LNCaP clone FGC (cell line): ENCODE results near the gene PAOX.
"Not testable (repeated sequence)": the region's sequence is repeated elsewhere in the genome, so short reads cannot be mapped to it uniquely, and the experiment has no call there.

Experiments
- DNase-seq: peaks from one replicate; pipeline ENCODE4 v3.0.0-alpha.2; 2011; ENCODE audit warnings: low read depth
- H3K4me3 ChIP-seq: 2 replicates; pipeline ENCODE4 v1.5.1; 2011; ENCODE audit warnings: mild to moderate bottlenecking, low read depth, low read length, control low read depth
- TF ChIP-seq, protein P1 (sequence below): IDR thresholded peaks from 2 replicates; pipeline ENCODE4 v1.5.1; 2012; ENCODE audit warnings: mild to moderate bottlenecking; ENCODE audit not compliant: control insufficient read depth, insufficient read depth; ENCODE audit errors: extremely low read depth

The PAOX gene

DNA sequence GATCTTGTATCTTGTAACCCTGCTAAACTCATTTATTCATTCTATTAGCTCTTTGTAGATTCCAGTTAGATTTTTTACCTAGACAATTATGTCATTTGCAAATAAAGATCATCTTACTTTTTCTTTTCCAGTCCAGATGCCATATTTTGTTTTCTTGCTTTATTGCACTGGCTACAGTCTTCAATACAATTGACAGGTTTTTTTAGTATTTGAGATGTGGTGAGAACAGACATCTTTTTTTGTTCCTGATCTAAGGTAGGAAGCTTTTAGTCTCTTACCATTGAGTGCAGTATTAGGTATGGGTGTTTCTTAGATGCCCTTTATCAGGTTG is 33.3 kb downstream of the PAOX start:
- TF ChIP-seq, protein P1, sequence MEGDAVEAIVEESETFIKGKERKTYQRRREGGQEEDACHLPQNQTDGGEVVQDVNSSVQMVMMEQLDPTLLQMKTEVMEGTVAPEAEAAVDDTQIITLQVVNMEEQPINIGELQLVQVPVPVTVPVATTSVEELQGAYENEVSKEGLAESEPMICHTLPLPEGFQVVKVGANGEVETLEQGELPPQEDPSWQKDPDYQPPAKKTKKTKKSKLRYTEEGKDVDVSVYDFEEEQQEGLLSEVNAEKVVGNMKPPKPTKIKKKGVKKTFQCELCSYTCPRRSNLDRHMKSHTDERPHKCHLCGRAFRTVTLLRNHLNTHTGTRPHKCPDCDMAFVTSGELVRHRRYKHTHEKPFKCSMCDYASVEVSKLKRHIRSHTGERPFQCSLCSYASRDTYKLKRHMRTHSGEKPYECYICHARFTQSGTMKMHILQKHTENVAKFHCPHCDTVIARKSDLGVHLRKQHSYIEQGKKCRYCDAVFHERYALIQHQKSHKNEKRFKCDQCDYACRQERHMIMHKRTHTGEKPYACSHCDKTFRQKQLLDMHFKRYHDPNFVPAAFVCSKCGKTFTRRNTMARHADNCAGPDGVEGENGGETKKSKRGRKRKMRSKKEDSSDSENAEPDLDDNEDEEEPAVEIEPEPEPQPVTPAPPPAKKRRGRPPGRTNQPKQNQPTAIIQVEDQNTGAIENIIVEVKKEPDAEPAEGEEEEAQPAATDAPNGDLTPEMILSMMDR, result no peak
- H3K4me3 ChIP-seq, result no peak overlapping the region
- no peak for DNase-seq

DNA sequence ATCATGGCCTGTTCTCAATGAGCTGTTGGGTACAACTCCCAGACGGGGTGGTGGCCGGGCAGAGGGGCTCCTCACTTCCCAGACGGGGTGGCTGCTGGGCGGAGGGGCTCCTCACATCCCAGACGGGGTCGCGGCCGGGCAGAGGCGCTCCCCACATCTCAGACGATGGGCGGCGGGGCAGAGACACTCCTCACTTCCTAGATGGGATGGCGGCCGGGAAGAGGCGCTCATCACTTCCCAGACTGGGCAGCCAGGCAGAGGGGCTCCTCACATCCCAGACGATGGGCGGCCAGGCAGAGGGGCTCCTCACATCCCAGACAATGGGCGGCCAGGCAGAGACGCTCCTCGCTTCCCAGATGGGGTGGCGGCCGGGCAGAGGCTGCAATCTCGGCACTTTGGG is 35.3 kb downstream of the PAOX start:
- not testable (repeated sequence) for H3K4me3 ChIP-seq, DNase-seq

DNA sequence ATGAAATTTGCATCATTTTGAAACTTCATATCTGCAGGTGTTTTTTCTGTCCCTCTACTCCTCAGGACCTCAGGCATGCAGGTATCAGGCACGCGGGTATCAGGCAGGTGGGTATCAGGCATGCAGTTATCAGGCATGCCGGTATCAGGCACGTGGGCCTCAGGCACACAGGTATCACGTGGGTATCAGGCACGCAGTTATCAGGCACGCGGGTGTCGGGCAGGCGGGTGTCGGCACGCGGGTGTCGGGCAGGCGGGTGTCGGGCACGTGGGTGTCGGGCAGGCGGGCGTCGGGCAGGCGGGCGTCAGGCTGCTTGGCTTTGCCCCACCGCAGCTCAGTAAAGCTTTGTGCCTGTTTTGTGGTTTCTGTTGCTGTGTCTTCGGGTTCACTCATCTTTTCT is 36.7 kb downstream of the PAOX start:
- DNase-seq, result no peak
- no peak overlapping the region for H3K4me3 ChIP-seq
- TF ChIP-seq, protein P1, result no peak

DNA sequence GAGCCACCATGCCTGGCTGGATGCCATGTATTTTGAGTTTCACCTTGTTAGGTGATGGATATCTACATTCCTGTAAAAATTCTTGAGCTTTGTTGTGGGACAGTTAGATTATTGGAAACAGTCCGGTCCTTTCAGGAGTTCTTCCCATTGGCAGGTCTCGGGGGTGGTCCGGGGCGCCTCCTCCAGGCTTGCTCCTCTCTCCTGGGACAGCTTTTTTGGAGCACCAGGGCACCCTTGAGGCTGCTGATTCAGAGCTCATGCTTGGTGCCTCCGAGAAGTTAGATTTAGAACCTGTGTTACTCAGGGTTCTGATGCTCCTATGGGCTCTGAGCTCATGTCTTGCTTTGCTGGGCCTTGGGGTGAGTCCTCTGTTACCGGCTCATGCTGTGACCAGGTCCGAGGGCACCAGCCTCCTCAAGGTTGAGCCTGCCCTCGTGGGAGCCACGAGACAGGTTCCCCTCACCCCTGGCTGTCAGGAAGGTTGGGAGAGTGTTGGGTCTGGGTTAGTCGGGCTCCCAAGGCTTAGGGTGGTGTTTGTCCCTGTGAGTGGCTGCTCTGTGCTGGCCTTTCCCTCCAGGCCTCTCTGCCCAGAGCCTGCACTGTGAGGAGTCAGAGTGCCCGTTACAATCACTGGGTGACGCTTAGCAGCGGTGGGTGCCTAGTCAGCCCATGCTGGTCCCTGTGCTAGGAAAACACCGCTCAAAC is 39.4 kb downstream of the PAOX start:
- TF ChIP-seq, protein P1, result no peak
- DNase-seq, result no peak

DNA sequence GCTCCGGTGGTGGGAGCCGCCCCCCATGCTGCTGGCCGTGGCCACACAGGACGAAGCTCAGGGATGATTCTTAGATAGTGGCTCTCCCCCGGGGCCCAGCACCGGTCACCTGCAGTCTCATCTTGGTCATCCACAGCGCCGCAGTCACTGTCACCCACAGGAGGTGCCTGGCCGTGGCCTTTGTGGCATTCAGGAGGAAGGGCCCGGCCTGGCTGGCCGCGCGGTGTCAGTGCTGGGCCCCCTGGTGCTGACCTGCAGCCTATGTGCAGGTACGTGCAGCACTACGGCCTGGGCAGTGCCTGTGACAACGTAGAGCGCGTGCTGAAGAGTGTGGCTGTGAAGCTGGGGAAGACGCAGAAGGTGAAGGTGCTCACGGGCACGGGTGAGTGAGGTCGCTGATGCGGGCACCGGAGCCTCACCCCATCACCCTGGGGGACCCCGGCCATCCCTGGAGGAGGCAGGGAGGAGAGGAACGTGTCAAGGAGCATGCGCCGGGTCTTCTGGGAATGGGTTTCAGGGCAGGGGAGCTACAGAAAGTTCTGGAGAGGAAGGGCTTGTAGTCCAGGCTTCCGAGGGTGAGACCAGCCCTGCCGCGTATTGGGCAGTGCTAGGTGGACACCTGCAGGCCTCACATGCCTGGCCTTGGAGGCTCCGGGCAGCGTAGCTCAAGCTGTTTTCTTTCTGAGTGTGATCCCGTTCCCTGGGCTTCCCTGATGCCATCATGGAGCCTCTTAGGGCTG is 40.3 kb downstream of the PAOX start:
- no peak overlapping the region for H3K4me3 ChIP-seq
- TF ChIP-seq, protein P1, result no peak
- DNase-seq, result no peak

More for the DNA sequence above, 39.4 kb downstream of the PAOX start:
- H3K4me3 ChIP-seq, result no peak overlapping the region

DNA sequence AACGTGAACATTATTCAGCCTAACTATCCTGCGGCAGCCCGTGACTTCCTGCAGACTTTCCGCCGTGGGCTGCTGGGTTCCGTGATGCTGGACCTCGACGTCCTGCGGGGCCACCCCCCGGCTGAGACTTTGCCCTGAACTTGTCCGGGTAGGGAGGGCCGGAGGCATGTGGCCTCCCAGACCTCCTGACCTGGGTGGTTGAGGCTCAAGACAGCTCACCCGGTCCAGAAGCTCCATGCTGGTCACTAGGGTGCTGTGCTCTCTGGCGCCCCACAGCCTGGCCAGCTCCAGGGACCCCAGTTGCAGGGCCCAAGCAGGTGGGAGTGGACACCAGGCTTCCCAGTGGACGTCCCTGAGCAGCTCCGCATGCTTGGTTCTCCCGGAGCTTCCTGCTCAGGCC is 41.0 kb downstream of the PAOX start:
- no peak for DNase-seq
- TF ChIP-seq, protein P1, result no peak
- H3K4me3 ChIP-seq, result no peak overlapping the region

DNA sequence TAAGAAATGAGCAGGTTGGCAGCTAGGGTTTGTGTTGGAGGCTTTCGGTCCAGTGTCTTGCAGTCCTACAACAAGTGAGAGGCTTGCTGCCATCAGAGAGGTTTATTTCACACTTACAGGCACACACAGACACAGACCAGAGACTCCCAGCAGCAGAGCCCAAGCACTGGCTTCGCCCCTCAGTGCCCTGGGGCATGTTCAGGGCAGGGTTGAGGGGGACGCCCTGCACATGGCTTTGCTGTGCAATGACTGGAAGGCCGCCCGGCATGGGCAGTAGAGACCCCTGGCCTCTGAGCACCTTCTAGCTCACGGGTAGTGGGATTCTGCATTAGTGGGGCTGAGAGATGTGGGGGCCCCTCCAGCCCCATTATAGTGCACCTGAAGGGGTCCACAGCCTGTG is 41.5 kb downstream of the PAOX start:
- DNase-seq, result no peak
- H3K4me3 ChIP-seq, result no peak overlapping the region
- TF ChIP-seq, protein P1, result no peak
